Endothelial cell of umbilical vein (primary cell): Measurements from ENCODE around the gene DUOX2. TPM values are rescaled to one million over a fixed set of nuclear protein-coding genes. Genes with fewer than 3 reads are reported as not detected.

ENCODE experiments used
- BruUV-seq: library from RNA; stranded (reverse); fragments of 400-500 nt; replicated peaks from 2 replicates; lab custom pipeline; 2021; lab: Mats Ljungman, UMichigan
- CTCF ChIA-PET: fragments of 300-600, 350-600 bp; sonication (Branson Sonifier 250); formaldehyde crosslinking; loops from one replicate; lab custom pipeline; 2021; ENCODE audit warnings: antibody characterized with exemption, inconsistent platforms; lab: Charles Lee
- POLR2A ChIA-PET: fragments of 300-600, 350-600 bp; sonication (Branson Sonifier 250); formaldehyde crosslinking; loops from one replicate; lab custom pipeline; 2021; ENCODE audit warnings: antibody characterized with exemption, inconsistent platforms; lab: Charles Lee
- DNase-seq: peaks from one replicate; pipeline ENCODE4 v3.0.0-alpha.2; 2011; ENCODE audit warnings: low read depth, low spot score
- FAIRE-seq: peaks from 2 replicates; lab custom pipeline; 2011; peaks lifted over from hg19 to GRCh38; lab: Jason Lieb, UNC
- H2AFZ ChIP-seq: 2 replicates; pipeline ENCODE4 v1.6.0; 2012; ENCODE audit warnings: low read depth, low read length, control low read depth, inconsistent platforms
- H3K27ac ChIP-seq: 2 replicates; pipeline ENCODE4 v1.5.1; 2011; ENCODE audit warnings: low read depth, mild to moderate bottlenecking, control low read depth, low read length, moderate library complexity; ENCODE audit not compliant: insufficient read depth
- H3K27me3 ChIP-seq, 2 experiments: 2 replicates each; pipeline versions ENCODE4 v1.6.0 to v1.6.1; 2011; ENCODE audit warnings: low read length in 2 of 2, mixed read lengths in 1 of 2; ENCODE audit not compliant: control insufficient read depth in 2 of 2, insufficient read depth in 2 of 2
- H3K36me3 ChIP-seq, 2 experiments: 2 replicates in 1 of 2; 3 replicates in 1 of 2; pipeline ENCODE4 v1.5.1; 2011; ENCODE audit warnings: low read length in 2 of 2, mild to moderate bottlenecking in 1 of 2, moderate library complexity in 1 of 2; ENCODE audit not compliant: control insufficient read depth in 2 of 2, insufficient read depth in 2 of 2; ENCODE audit errors: extremely low read depth in 1 of 2
- H3K4me1 ChIP-seq: 3 replicates; pipeline ENCODE4 v1.5.1; 2011; ENCODE audit warnings: mild to moderate bottlenecking, low read length; ENCODE audit not compliant: control insufficient read depth, insufficient read depth; ENCODE audit errors: extremely low read depth
- H3K4me2 ChIP-seq: 2 replicates; pipeline ENCODE4 v1.6.1; 2011; ENCODE audit warnings: low read length, control low read depth, mixed read lengths; ENCODE audit not compliant: insufficient read depth
- H3K4me3 ChIP-seq, 3 experiments: fragments of 200-600 bp in 1 of 3; sonication (generic), shearing (Covaris generic) in 1 of 3; replicated peaks in 1 of 3; 2 replicates each; pipeline ENCODE4 v1.5.1; 2011 to 2016; ENCODE audit warnings: control low read depth in 3 of 3, low read length in 3 of 3, mild to moderate bottlenecking in 2 of 3, inconsistent platforms in 1 of 3, low read depth in 1 of 3, moderate library complexity in 1 of 3; ENCODE audit not compliant: insufficient read depth in 1 of 3
- H3K79me2 ChIP-seq: 2 replicates; pipeline ENCODE4 v1.6.0; 2012; ENCODE audit warnings: low read length, inconsistent platforms; ENCODE audit not compliant: control insufficient read depth, insufficient read depth
- H3K9ac ChIP-seq: replicated peaks from 2 replicates; pipeline ENCODE3; 2011; ENCODE audit warnings: low read length, control low read depth; ENCODE audit not compliant: insufficient read depth; ENCODE audit errors: extremely low read depth
- H3K9me1 ChIP-seq: replicated peaks from 3 replicates; pipeline ENCODE4 v1.6.0; 2011; ENCODE audit warnings: mild to moderate bottlenecking, low read length; ENCODE audit not compliant: control insufficient read depth, insufficient read depth; ENCODE audit errors: extremely low read depth
- H3K9me3 ChIP-seq: replicated peaks from 2 replicates; pipeline ENCODE4 v1.5.1; 2012; ENCODE audit warnings: low read length, inconsistent platforms; ENCODE audit not compliant: control insufficient read depth, insufficient read depth
- H4K20me1 ChIP-seq: replicated peaks from 2 replicates; pipeline ENCODE3; 2011; ENCODE audit warnings: mild to moderate bottlenecking, low read length; ENCODE audit not compliant: control insufficient read depth, insufficient read depth; ENCODE audit errors: extremely low read depth
- CTCF ChIP-seq, 2 donors: IDR thresholded peaks; 1 replicate in 1 of 2; 2 replicates in 1 of 2; pipeline ENCODE4 v1.5.1; 2011; ENCODE audit warnings: low read length in 2 of 2, mild to moderate bottlenecking in 2 of 2, moderate library complexity in 2 of 2, control low read depth in 1 of 2, inconsistent platforms in 1 of 2, low read depth in 1 of 2; ENCODE audit not compliant: insufficient read depth in 1 of 2; ENCODE audit errors: extremely low read depth in 1 of 2
- EZH2 ChIP-seq: IDR thresholded peaks from 2 replicates; pipeline ENCODE4 v1.6.1; 2012; ENCODE audit warnings: borderline replicate concordance, low read depth, mild to moderate bottlenecking, moderate library complexity, low read length, inconsistent platforms; ENCODE audit not compliant: severe bottlenecking
- FOS ChIP-seq: IDR thresholded peaks from 2 replicates; pipeline ENCODE4 v1.6.1; 2011; ENCODE audit warnings: mild to moderate bottlenecking, low read length, moderate library complexity, borderline replicate concordance; ENCODE audit not compliant: insufficient read depth
- GATA2 ChIP-seq: IDR thresholded peaks from 2 replicates; pipeline ENCODE4 v1.7.0; 2011; ENCODE audit warnings: low read depth, mild to moderate bottlenecking, moderate library complexity, mixed read lengths, low read length; ENCODE audit not compliant: insufficient read length, insufficient read depth
- JUN ChIP-seq: IDR thresholded peaks from 2 replicates; pipeline ENCODE4 v1.6.1; 2011; ENCODE audit warnings: borderline replicate concordance, low read depth; ENCODE audit not compliant: insufficient read length, insufficient read depth
- MAX ChIP-seq: IDR thresholded peaks from 2 replicates; pipeline ENCODE4 v1.6.1; 2011; ENCODE audit not compliant: insufficient read depth, insufficient read length
- MYC ChIP-seq: IDR thresholded peaks from one replicate; pipeline ENCODE4 v1.6.1; 2011; ENCODE audit warnings: mild to moderate bottlenecking, low read depth, low read length
- POLR2A ChIP-seq: IDR thresholded peaks from 2 replicates; pipeline ENCODE4 v1.6.1; 2012; ENCODE audit warnings: low read depth, mild to moderate bottlenecking, control low read depth, low read length
- POLR2AphosphoS5 ChIP-seq: IDR thresholded peaks from 2 replicates; pipeline ENCODE4 v1.6.1; 2012; ENCODE audit warnings: low read depth, mild to moderate bottlenecking, control low read depth, low read length, moderate library complexity; ENCODE audit not compliant: insufficient read depth
- dilution Hi-C: fragments of 300-500 bp; cut with MboI; formaldehyde crosslinking; loops from one replicate; pipeline ENCODE4 v1.15.0; 2019; ENCODE audit warnings: low sequenced_read_pairs; ENCODE audit not compliant: extremely low pct_ligation_motif_present
- intact Hi-C: fragments of 100-400 bp; cut with micrococcal nuclease; formaldehyde crosslinking; loops from one replicate; pipeline ENCODE4 v1.10.0; 2022
- polyA plus RNA-seq, 4 experiments: library from polyadenylated mRNA; depleted of rRNA in 3 of 4; stranded (reverse) in 3 of 4; unstranded in 1 of 4; fragments of >200 nt; gene quantifications; 2 replicates each; pipeline versions ENCODE4 v1.2.1 to v1.2.3, GENCODE V29; 2011 to 2012; ENCODE audit warnings: missing spikeins in 1 of 4
- total RNA-seq: library from RNA; stranded (reverse); gene quantifications from 2 replicates; pipeline ENCODE4 v1.2.3, GENCODE V29; 2021

The DUOX2 gene
- total and polyA plus RNA-seq, 2 donors (not counting 3 experiments of a cell fraction or from before 2014, with no cell fraction given), result 0.01 TPM; not detected in 1

GRCh38 chr15:45110256-45110820 lies 3.6 kb downstream of the DUOX2 start:
- Histone ChIP-seq H3K4me2 (no peak overlapping the region), H3K4me3 (no peak overlapping the region), H3K27me3 (peaks cover 55 to 63% of the 10 kb centered on the region in 2 experiments), H3K36me3 (no peaks in the 10 kb centered on the region), H2AFZ (no peak overlapping the region), H3K9ac (no peak overlapping the region), H3K4me1 (no peaks in the 10 kb centered on the region), H3K79me2 (no peaks in the 10 kb centered on the region), H3K9me3 (no peaks in the 10 kb centered on the region), H4K20me1 (no peaks in the 10 kb centered on the region), H3K9me1 (no peaks in the 10 kb centered on the region), H3K27ac (no peak overlapping the region)
- no TSS peak for BruUV-seq
- TF ChIP-seq JUN (no peak), CTCF (IDR thresholded peaks at IDR 0.05; ENCODE audit: extremely low read depth in 1 of 2, insufficient read depth in 1 of 2, low read depth in 1 of 2, low read length in 2 of 2) (peak in 1 of 2 donors; percentile 2), MAX (no peak), FOS (no peak), POLR2A (no peak), EZH2 (peak; percentile 7), POLR2AphosphoS5 (no peak), MYC (no peak), GATA2 (no peak)
- dilution Hi-C loops, result no loop called here
- POLR2A ChIA-PET, result no interaction called here
- intact Hi-C loops, result no loop called here
- DNase-seq, result no peak
- FAIRE-seq, result no peak
- CTCF ChIA-PET, result interaction anchor here (1.4 to 2.0 kb wide), 2 partner anchors 8 to 23 kb away, joined by 3 to 11 read pairs; no protein-coding TSS in a partner anchor
